GM23248 (cell line): ENCODE results near the gene TMEM108.

ENCODE experiments used
- EZH2 ChIP-seq: fragments of 200-600 bp; sonication (generic); IDR thresholded peaks from 2 replicates; pipeline ENCODE4 v1.6.1; 2018; ENCODE audit warnings: antibody characterized with exemption, mild to moderate bottlenecking; ENCODE audit not compliant: insufficient read depth, poor library complexity, severe bottlenecking
- EZH2phosphoT487 ChIP-seq: fragments of 200-600 bp; sonication (generic); IDR thresholded peaks from 2 replicates; pipeline ENCODE4 v1.6.1; 2018; ENCODE audit warnings: antibody characterized with exemption, moderate library complexity, mild to moderate bottlenecking, low read depth; ENCODE audit not compliant: insufficient read depth

DNA sequence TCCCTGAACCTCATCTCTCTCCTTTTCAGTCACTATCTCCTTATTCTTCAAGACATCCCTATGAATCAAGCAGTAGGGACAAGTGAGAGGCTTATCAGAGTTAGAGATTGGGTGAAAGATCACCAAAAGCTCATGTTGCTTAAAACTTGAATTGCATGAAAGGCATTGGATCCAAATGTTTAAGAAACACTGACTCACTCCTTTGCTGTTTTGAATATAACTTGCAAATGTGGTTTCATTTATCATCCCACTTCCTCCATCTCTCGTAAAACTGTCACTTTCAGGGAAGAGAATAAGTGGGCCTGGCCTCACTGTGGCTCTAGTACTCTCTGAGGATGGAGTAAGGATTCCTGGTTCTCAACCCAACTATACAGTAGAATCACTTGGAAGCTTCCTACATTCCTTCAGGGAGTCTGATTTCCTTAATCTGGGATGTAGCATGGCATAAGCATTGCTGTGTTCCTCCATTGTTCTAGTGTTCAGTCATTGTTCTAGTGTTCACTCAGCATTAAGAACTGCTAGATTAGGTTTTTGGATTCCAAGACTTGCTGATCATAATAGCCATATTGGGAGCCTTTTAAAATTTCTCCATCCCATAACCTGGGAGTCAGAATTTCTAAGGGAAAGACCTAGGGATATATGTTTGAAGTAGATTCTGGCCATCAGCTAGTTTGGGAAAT, 171.8 kb downstream of the TMEM108 start:
- TF ChIP-seq EZH2phosphoT487 (no peak), EZH2 (no peak)
